RWPE1 (cell line): ENCODE data around the gene POLD2.

ENCODE experiments used
- CTCF ChIA-PET: fragments of 350-600 bp; sonication (Branson Sonifier 250); formaldehyde crosslinking; extraction: SDS; loops from one replicate; lab custom pipeline; 2021; lab: Yijun Ruan, JAX
- POLR2A ChIA-PET: fragments of 400-600 bp; formaldehyde crosslinking; extraction: SDS; loops from one replicate; lab custom pipeline; 2020; ENCODE audit warnings: antibody characterized with exemption; ENCODE audit not compliant: low non-redundant PET; lab: Yijun Ruan, JAX
- DNase-seq: peaks from one replicate; pipeline ENCODE4 v3.0.0; 2012; ENCODE audit warnings: low spot score
- H3K27ac ChIP-seq: fragments of 450-650 bp; 2 replicates; pipeline ENCODE4 v1.5.1; 2017
- CTCF ChIP-seq: fragments of 450-650 bp; conservative IDR thresholded peaks from 2 replicates; pipeline ENCODE4 v1.5.1; 2017; ENCODE audit warnings: low read depth, mild to moderate bottlenecking

Gene POLD2

DNA sequence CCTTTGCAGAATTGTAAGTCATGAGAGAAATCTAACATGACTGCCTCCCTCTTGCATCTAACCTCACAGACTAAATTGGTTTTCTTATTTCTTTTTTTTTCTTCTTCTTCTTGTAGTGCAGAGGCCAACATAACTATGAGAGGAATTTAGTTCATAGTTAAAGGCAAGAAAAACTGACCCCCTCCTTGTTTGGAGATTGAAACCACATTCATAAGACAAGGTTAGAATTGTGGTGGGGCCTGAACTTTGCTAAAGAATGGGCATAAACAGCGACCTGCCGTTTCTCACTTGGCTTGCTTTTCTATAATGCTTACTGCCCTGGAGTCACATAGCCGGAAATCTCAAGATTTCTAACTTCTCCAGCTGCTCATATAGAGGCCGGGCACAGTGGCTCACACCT is 38.6 kb downstream of the POLD2 start:
- TF ChIP-seq CTCF = no peak
- ChIA-PET POLR2A (no interaction called here), CTCF (interaction anchor here (0.7 kb wide), 1 partner anchor 624 kb away, joined by 3 read pairs; no protein-coding TSS in a partner anchor)
- DNase-seq = no peak
- H3K27ac ChIP-seq = no peak overlapping the region

DNA sequence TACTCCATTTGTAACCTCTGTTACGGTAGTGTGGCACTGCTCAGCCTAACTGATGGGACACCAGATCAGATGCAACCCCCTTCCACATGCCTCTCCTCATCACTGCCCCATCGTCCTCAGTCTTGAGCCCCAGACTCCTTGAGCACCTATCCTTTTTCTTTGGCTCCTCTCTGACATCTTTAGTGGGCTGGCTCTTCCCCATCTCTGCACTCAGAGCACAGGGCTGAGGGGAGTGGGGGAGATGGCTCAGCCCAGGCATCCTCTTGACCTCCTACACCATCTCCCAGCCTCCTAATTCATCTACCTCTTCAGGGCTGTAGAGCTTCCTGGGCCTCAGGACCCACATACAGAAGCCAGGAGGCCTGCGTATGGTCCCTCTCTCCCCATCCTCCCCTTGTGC is 39.6 kb downstream of the POLD2 start:
- CTCF ChIA-PET = no interaction called here
- no peak for DNase-seq
- TF ChIP-seq CTCF = no peak

DNA sequence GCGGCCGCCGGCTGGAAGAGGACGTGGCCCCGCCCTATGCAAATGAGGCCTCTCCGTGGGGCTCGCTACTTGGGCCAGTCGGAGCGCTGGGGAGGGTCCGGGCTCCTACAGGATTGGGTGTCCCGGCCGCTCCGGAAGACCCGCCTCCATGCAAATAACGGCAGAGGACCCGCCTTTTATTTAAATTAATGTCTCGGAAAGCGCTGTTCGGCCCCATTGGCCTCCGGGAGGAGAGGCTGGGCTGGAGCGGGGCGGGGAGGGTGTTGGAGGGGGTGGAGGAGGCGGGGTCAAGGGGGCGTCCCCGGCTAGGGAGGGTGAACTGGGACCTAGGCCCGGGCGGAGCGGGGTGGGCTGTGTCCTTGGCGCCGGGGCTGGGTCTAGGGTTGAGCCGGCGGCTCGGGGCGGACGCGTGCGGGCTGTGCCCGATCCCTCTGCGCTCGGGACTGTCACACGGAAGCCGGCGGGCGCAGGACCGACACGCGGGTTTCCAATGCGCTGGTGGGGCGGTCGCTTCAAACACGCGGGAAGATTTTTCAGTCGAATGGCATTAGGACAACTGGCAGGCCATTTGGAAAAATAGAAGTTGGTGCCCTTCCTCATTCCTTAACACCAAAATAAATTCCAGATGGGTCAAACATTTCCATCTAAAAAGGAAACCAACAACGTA is 40.7 kb downstream of the POLD2 start:
- CTCF ChIA-PET = interaction anchor here (0.5 kb wide), 1 partner anchor 794 kb away, joined by 5 read pairs; no protein-coding TSS in a partner anchor
- POLR2A ChIA-PET = no interaction called here
- H3K27ac ChIP-seq = peak overlapping the region; percentile 94

More for the DNA sequence above, 39.6 kb downstream of the POLD2 start:
- H3K27ac ChIP-seq = no peak overlapping the region
- POLR2A ChIA-PET = no interaction called here

DNA sequence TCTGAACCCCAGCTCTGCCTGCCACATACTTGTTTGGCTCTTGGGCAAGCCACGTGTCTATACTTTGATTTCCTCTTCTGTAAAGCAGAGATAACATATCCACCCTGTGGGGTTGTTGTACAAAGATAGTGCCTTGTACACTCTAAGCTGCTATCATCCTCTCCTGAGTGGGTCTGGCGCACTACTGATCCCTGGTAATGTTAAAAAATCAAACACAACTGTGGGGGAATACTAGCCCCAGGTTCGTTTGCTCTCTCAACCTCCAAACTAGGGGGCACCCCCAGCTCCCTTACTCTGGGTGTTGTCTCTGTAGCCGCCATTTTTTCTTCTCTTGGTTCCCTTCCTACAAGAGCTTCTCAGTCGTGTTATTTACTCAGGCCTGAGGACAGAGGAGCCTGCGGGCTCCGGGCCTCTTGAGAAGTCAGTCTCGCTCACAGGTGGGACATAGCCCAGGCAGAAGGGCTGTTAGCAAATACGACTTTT is 42.0 kb downstream of the POLD2 start:
- CTCF ChIA-PET = interaction anchor here (0.6 kb wide), 2 partner anchors 22 to 486 kb away, joined by 3 to 4 read pairs; no protein-coding TSS in a partner anchor
- peak overlapping the region; percentile 94 for H3K27ac ChIP-seq
- POLR2A ChIA-PET = interaction anchor here (1.4 kb wide), 1 partner anchor 15 kb away, joined by 12 read pairs; the partner anchor contains the start of gene PGAM2
- no peak for DNase-seq
- TF ChIP-seq CTCF = no peak

More for the DNA sequence above, 40.7 kb downstream of the POLD2 start:
- TF ChIP-seq CTCF = no peak
- DNase-seq = peak; percentile 97

DNA sequence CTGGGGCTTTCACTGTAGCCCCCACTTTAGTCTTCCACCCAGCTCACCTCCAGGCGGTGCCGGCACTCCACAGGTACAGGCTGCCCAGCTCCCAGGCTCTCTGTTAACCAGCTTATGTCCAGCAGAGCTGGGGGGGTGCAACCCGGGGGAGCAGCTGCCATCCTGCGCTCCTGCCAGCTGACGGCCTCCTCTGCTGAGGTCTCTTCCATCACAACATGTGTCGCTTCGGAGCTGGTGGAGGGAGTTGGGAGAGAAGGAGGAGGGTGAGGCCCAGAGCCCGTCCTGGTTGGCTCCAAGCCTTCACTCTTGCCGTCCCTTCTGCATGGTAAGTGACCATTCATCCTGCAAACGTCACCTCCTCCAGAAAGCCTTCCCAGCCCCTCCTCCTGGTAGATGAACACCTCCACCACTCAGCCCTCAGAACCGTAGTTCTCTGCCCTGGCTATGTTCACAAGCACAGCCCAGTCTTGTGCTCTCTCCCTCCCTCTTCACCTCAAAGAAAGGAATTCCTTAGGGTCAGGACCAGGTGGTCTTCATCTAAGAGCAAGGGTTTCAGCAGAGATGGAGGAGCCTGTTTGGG is 42.6 kb downstream of the POLD2 start:
- TF ChIP-seq CTCF = no peak
- ChIA-PET POLR2A (interaction anchor here (1.4 kb wide), 1 partner anchor 15 kb away, joined by 12 read pairs; the partner anchor contains the start of gene PGAM2), CTCF (no interaction called here)
- DNase-seq = no peak
- H3K27ac ChIP-seq = peak overlapping the region; percentile 94

GRCh38 chr7:44080118-44080517 is 43.2 kb downstream of the POLD2 start:
- TF ChIP-seq CTCF = no peak
- no peak for DNase-seq
- peak overlapping the region; percentile 94 for H3K27ac ChIP-seq
- POLR2A ChIA-PET = no interaction called here
- CTCF ChIA-PET = no interaction called here
